ENCODE data around the gene SOS1. TPM values are rescaled to one million over a fixed set of nuclear protein-coding genes. Genes with fewer than 3 reads are reported as not detected.

SOS1 gene
- total RNA-seq, 1 experiment from 2014 or later: 28.7 TPM

GRCh38 chr2:39124000-39124745 lies 3.3 kb upstream of the SOS1 start:
- H3K27ac ChIP-seq (ENCODE audit: low read length): peak overlapping the region; percentile 98
- no peaks in the 10 kb centered on the region; the same call in 1 of the 2 replicates for H3K36me3 ChIP-seq (ENCODE audit: control insufficient read depth, insufficient read depth, low read length)
- ChIA-PET CTCF (interaction anchor here (0.6 to 1.1 kb wide), 6 partner anchors 17 to 176 kb away, joined by 3 to 8 read pairs (median 4); no protein-coding TSS in a partner anchor), POLR2A (interaction anchor here (0.7 to 1.0 kb wide), 2 partner anchors 55 to 109 kb away, joined by 4 to 6 read pairs; no protein-coding TSS in a partner anchor)
- BruUV-seq (replicated peaks): no TSS peak
- H3K9me3 ChIP-seq (ENCODE audit: control insufficient read depth, insufficient read depth, low read depth, low read length): no peaks in the 10 kb centered on the region
- DNase-seq (ENCODE audit: low read depth, low spot score): peak; percentile 82
- peak overlapping the region; percentile 61 to 73 for H3K4me3 ChIP-seq (ENCODE audit: low read depth in 2 of 2, low read length in 2 of 2)
- TF ChIP-seq CTCF (IDR thresholded peaks at IDR 0.05): peak; percentile 84
- TF ChIP-seq TCF7L2 (IDR thresholded peaks at IDR 0.05; ENCODE audit: low read depth, low read length): peak; percentile 55; the same call in 1 of the 2 replicates
- TF ChIP-seq SIN3A (IDR thresholded peaks at IDR 0.05; ENCODE audit: borderline replicate concordance, insufficient read depth, low read depth, low read length): peak; percentile 95; the same call in 1 of the 2 replicates
- peak; percentile 93 for TF ChIP-seq POLR2AphosphoS5 (IDR thresholded peaks at IDR 0.05; ENCODE audit: low read depth, low read length)
- no peak for TF ChIP-seq REST (IDR thresholded peaks at IDR 0.05; ENCODE audit: insufficient read depth in 1 of 2, low read depth in 2 of 2, low read length in 1 of 2)
- intact Hi-C loops (cut with micrococcal nuclease; ENCODE audit: unreplicated experiment) (loop anchor here (2.0 to 5.0 kb wide), 2 partner anchors 62 to 107 kb away; no protein-coding TSS in a partner anchor), in situ Hi-C loops (cut with HindIII; ENCODE audit: low pct_unique_long_range_greater_than_20kb, low sequenced_read_pairs) (no loop called here)
- peak; percentile 89 for ATAC-seq
- peaks cover 16% of the 10 kb centered on the region for H3K4me1 ChIP-seq (ENCODE audit: control insufficient read depth, insufficient read depth, low read length)
- H3K27me3 ChIP-seq (ENCODE audit: control insufficient read depth, insufficient read depth, low read length): no peaks in the 10 kb centered on the region

GRCh38 chr2:39123436-39123999 lies 2.7 kb upstream of the SOS1 start:
- POLR2A ChIA-PET: interaction anchor here (0.7 kb wide), 1 partner anchor 109 kb away, joined by 4 read pairs; no protein-coding TSS in a partner anchor
- TF ChIP-seq CTCF (IDR thresholded peaks at IDR 0.05) (no peak), TCF7L2 (IDR thresholded peaks at IDR 0.05; ENCODE audit: low read depth, low read length) (no peak), REST (IDR thresholded peaks at IDR 0.05; ENCODE audit: insufficient read depth in 1 of 2, low read depth in 2 of 2, low read length in 1 of 2) (no peak), POLR2AphosphoS5 (IDR thresholded peaks at IDR 0.05; ENCODE audit: low read depth, low read length) (no peak), SIN3A (IDR thresholded peaks at IDR 0.05; ENCODE audit: borderline replicate concordance, insufficient read depth, low read depth, low read length) (no peak)
- Histone ChIP-seq H3K4me3 (ENCODE audit: low read depth in 2 of 2, low read length in 2 of 2) (peak overlapping the region; percentile 61 to 73), H3K27me3 (ENCODE audit: control insufficient read depth, insufficient read depth, low read length) (no peaks in the 10 kb centered on the region), H3K27ac (ENCODE audit: low read length) (peak overlapping the region; percentile 98), H3K36me3 (ENCODE audit: control insufficient read depth, insufficient read depth, low read length) (no peaks in the 10 kb centered on the region; the same call in 1 of the 2 replicates), H3K4me1 (ENCODE audit: control insufficient read depth, insufficient read depth, low read length) (peaks cover 22% of the 10 kb centered on the region), H3K9me3 (ENCODE audit: control insufficient read depth, insufficient read depth, low read depth, low read length) (no peaks in the 10 kb centered on the region)
- ATAC-seq: no peak
- CTCF ChIA-PET: interaction anchor here (0.7 to 1.1 kb wide), 4 partner anchors 17 to 176 kb away, joined by 3 to 6 read pairs (median 4); no protein-coding TSS in a partner anchor
- DNase-seq (ENCODE audit: low read depth, low spot score): no peak
- no TSS peak for BruUV-seq (replicated peaks)
- intact Hi-C loops (cut with micrococcal nuclease; ENCODE audit: unreplicated experiment): loop anchor here (2.0 to 5.0 kb wide), 2 partner anchors 61 to 107 kb away; no protein-coding TSS in a partner anchor
- in situ Hi-C loops (cut with HindIII; ENCODE audit: low pct_unique_long_range_greater_than_20kb, low sequenced_read_pairs): no loop called here

All from Panc1 (cell line).